HG03280 (cell line): ENCODE results near the gene SNAP29.
"Not testable (repeated sequence)": the region's sequence is repeated elsewhere in the genome, so short reads cannot be mapped to it uniquely, and the experiment has no call there.

Experiments used
- ATAC-seq: cut with Tn5 transposase; IDR thresholded peaks from one replicate; pipeline ENCODE4 v1.9.1; 2021; ENCODE audit warnings: mild to moderate bottlenecking, moderate library complexity; ENCODE audit not compliant: unreplicated experiment

Gene SNAP29

DNA sequence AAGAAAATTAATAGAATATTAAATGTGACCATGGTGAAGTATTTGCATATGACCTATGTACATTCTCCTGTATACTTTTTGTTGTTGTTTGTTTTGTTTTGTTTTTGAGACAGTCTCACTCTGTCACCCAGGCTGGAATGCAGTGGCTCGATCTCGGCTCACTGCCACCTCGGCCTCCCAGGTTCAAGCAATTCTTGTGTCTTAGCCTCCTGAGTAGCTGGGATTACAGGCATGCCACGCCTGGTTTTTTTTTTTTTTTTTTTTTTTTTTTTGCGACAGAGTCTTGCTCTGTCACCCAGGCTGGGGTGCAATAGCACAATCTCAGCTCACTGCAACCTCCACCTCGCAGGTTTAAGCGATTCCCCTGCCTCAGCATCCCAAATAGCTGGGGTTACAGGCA lies 38.9 kb downstream of the SNAP29 start:
- ATAC-seq, result not testable (repeated sequence)

DNA sequence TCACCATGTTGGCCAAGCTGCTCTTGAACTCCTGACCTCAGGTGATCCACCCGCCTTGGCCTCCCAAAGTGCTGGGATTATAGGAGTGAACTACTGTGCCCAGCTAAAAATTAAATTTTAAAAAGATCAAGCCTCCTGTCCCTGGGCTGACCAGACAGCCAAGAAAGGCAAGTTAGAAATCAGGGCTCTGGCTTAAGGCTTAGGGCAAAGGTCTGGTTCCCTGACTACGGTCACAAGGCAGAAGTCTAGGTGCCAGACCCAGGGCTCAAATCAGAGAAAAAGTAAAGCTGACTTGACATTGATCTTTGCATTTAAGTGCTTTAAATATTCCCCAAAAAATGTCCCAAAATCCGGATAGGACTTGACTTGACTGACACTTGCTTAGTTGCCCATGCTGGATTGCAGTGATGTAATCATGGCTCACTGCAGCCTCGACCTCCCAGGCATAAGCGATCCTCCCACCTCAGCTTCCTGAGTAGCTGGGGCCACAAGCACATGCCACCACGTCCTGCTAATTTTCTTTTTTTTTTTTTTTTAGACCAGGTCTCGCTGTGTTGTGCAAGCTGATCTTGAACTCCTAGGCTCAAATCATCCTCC lies 41.1 kb downstream of the SNAP29 start:
- ATAC-seq, result no peak

DNA sequence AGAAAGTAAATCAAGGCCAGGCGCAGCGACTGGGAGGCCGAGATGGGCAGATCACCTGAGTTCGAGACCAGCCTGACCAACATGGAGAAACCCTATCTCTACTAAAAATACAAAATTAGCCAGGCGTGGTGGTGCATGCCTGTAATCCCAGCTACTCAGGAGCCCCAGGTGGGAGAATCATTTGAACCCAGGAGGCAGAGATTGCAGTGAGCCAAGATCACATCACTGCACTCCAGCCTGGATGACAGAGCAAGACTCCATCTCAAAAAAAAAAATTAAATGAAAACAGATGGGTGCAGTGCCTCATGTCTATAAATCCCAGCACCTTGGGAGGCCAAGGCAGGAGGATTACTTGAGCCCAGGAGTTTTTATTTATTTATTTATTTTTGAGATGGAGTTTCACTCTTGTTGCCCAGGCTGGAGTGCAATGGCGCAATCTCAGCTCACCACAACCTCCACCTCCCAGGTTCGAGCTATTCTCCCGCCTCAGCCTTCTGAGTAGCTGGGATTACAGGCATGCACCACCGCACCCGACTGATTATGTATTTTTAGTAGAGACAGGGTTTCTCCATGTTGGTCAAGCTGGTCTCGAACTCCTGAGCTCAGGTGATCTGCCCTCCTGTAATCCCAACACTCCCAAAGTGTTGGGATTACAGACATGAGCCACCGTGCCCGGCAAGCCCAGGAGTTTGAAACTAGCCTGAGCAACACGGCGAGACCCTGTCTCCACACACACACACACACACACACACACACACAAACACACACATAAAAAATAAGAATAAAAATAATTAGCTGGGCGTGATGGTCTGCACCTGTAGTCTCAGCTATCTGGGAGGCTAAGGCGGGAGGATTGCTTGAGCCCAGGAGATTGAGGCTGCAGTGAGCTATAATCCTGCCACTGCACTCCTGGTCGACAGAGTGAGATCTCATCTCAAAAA lies 42.6 kb downstream of the SNAP29 start:
- ATAC-seq, result not testable (repeated sequence)

DNA sequence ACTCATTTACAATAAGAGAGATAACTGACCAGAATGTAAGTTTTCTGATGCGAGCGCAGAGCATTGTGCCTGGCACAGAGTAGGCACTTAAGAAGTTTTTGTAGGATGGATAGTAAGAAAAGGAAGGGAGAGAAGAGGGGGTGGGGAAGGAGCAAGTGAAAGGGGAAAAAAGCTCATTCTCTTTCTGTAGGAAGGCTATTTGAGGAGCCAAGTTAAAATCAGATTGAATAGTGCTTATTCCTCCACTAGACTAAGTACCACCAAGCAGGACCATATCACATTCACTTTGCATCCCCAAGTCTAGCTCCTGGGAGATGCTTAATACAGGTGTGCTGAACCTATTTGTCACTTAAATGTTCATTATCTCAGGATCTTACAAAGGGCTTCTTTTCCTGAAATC lies 44.3 kb downstream of the SNAP29 start:
- ATAC-seq, result no peak

DNA sequence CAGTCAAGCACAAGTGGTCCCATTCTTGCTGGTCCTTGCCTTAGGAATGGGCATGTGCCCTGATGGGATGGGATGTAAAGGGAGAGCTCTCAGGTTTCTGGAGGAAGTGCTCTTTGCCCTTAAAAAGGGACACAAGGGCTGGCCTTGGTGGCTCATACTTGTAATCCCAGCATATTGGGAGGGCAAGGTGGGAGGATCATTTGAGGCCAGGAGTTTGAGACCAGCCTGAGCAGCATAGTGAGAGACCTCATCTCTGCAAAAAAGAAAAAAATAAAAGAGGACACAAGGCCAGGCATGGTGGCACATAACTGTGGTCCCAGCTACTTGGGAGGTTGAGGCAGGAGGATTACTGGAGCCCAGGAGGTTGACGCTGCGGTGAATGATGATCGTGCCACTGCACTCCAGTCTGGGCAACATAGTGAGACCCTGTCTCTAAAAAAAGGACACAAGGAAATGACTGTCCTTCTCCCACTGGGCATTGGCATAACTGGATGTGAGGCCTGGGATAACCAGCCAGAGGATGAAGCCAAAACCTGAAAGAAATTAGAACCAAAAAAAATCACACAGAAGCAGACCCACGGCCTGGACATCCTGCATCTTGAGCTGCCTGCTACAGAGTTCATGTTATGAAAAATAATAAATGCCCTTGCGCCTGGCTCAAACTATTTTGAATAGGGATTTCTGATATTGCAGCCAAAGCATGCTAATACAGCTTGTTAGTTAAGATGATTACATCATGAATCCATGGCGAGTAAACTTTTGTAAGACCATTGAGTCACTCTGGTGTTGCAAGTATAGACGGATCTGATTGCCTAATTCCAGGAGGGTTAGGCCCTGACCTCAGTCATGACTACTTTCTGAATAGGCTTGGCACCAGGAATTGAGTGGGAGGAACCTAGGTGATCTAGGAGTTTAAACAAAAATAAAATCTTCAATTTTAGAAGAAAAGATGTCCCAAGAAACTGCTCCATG lies 45.5 kb downstream of the SNAP29 start:
- ATAC-seq, result no peak

DNA sequence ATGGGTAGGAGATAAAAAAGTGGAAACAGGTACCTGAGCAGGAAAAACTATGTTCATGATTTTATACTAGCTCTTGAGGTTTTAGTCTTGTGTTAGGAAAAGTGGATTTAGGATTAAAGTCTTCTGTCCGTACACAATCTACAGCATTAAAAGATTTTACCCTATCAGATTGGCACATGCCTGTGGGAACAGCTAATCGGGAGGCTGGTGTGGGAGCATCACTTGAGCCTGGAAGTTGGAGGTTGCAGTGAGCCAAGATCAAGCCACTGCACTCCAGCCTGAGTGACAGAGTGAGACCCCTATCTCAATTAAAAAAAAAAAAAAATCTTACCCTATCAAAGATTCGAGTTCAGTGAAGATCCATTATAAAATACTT lies 46.2 kb downstream of the SNAP29 start:
- no peak for ATAC-seq

DNA sequence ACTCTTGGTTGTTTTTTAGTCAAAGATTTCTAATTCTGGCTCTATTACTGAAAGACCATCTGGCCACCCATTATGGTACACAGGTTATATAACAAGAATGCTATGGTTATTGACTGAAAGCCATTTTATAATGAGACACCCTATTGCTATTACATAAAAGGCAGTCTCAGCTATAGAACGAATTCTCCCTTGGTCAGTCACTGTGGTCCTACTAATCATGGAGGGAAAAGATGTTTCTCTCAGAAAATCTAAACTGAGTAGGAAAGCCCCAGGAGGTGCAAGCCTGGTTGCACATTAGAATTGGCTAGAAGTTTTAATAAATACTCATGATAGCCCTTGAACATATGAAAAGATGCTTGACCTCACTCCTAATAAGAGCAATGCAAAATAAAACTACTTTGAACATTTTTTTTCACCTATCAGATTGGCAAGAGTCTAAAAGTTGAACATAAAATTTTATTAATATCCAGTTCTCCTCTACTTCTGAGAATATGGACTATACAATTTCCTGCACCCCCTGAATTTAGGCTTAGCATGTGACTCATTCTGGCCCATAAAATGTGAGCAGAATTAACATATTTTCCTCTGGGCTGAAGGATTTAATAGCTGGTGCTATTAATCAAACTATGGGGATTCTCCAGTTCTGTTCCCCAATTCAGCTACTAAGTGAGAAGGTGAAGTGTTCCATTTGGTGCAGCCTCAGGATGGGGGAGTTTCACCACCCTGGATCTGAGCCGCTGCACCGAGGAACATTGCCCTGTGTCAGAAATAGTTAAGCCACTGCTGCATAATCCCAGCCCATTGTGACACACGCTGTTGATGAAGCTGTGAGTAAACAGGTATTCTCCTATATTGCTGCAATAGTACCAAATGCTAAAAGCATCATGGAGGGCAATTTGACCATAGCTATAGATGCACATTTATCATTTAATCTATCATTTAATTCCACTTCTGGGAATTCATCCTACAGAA lies 46.9 kb downstream of the SNAP29 start:
- ATAC-seq, result no peak

DNA sequence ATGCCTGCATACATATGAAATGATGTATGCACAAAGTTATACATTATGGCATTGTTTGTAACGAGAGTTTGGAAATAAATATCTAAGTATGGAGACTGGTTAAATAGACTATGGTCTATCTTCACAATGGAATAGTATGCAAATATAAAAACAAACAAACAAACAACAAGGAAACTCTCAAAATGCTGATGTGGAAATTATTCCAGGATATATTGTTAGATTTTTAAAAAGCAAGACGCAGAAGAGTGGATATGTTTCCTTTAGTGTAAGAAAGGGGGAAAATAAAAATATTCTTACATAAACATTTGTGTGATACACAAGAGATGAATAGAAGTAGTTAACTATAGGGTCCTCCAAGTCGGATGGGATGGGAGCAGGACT lies 47.6 kb downstream of the SNAP29 start:
- no peak for ATAC-seq

DNA sequence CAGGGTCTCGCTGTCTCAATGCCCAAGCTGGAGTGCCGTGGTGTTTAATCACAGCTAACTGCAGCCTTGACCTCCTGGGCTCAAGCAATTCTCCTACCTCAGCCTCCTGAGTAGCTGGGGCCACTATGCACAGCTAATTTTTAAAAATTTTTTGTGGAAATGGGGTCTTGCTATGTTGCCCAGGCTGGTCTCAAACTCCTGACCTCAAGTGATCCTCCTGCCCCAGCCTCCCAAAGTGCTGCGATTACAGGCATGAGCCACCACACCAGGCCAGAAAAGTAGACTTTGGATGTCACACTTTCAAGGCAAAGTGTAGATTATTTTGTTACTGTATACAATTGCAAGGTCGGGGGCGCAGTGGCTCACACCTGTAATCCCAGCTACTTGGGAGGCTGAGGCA lies 49.9 kb downstream of the SNAP29 start:
- not testable (repeated sequence) for ATAC-seq

DNA sequence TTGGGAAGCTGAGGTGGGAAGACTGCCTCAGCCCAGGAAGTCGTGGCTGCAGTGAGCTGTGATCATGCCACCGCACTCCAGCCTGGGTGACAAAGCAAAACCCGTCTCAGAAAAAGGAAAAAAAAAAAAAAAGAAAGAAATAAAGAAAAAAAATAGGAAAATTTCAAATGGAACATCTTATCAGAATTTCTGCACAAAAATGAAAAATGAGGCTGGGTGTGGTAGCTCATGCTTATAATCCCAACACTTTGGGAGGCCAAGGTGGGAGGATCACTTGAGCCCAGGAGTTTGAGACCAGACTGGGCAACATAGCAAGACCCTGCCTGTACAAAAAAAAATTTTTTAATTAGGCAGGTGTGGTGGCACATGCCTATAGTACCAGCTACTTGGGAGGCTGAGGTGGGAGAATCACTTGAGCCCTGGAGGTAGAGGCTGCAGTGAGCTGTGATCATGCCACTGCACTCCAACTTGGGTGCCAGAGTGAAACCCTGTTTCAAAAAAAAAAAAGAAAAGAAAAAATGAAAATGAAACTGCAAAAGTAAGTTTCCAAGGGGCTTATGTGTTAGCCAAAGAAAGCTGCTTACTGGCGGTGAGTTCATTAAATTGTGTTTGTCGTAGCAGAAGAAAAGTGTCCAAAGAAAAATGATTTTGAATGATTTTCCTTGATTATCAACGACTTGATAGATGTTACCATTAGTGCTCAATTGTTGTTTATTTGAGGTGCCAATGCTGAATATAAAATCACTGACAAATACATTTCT lies 50.9 kb downstream of the SNAP29 start:
- ATAC-seq, result no peak

DNA sequence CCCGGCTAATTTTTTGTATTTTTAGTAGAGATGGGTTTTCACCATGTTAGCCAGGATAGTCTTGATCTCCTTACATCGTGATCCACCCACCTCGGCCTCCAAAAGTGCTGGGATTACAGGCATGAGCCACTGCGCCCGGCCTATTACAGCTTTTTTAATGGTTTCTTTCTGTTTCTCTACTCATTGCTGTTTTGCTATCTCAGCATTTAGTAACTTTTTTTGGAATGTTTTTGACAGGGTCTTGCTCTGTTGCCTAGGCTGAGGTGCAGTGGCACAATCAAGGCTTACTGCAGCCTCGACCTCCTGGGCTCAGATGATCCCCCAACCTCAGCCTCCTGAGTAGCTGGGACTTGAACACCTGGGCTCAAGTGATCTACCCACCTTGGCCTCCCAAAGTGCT lies 53.7 kb downstream of the SNAP29 start:
- no peak for ATAC-seq

DNA sequence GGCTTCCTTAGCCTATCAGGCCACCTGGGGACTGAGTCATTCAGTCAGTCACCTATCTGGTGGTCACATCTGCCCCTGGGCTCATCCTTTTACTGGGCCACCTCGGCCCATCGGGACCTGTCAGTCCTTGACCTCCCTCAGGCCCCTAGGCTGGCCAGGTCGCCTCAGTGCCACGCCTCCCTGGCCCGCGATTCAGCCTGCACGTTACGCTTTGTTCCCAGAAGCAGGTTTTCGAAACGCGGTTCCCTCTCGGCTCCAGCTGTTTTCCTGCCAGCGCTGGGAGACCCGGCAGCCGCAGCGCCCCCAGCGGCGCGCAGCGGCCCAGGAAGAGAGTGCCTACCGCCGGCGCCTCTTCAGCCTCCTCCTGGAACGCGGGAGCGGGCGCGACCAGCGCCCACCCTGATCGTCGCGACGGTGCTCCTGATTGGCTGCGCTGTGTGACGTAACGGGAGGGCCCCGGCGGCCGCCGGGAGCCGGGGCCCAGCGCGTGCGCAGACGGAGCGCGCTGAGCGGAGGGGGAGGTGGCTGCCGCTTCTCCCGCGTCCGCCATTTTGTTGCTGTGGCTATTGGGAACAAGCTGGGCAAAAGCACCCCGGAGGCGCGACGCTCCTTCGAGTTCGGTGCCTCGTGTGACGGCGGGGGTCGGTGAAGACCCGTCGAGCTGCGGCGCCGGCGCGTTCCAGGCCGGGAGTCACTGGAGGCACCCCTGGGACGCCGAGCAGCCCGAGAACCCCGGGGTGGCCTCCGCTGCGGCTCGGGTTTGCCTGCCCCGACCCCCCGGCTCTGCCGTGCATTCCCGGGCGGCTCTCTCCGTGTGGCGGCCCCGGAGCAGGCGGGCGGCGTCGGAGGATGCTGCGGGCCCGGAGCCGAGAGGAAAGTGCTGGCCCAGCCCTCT lies 58.4 kb downstream of the SNAP29 start, which contains the start of gene CRKL:
Gene CRKL (plus strand): TSS at position 492 of the 895 bp plus-strand sequence. CDS start 528 bp downstream, outside the sequence.
- ATAC-seq, result peak; percentile 95

DNA sequence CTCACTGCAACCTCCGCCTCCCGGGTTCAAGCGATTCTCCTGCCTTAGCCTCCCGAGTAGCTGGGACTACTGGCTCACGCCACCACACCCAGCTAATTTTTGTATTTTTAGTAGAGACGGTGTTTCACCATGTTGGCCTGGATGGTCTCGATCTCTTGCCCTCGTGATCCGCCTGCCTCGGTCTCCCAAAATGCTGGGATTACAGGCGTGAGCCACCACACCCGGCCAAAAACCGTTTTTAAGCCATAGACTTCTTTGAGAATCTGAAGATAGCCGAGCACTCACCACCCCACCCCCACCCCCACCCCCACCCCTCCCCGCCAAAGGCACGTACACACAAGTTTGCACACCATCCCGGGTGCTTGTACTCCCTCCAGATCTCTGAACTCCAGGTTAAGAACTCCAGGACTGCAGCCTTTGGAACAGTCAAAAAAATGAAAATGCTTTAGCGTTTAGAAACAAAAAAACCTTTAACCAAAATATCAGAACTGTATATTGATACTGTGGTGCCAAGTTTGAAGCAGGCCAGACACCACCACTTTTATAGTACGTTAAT lies 59.9 kb downstream of the SNAP29 start:
- ATAC-seq, result no peak

DNA sequence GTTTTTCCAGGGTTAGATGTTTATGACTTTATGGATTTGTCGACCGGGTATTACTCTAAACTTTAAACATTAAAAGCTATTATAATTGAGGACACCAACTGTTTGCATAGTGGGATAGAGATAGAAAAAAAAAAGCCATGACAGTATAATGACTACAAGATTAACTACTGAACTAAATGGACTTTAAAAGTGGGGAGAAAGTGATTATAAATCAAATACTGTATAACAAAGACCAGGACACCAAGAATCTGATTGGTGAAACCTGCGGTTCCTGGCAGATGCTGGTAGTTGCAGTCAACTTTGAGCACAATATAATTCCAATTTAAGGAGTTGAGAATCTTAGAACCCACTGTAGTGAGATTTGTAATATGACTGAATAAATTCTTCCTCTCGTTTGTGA lies 60.9 kb downstream of the SNAP29 start:
- no peak for ATAC-seq

DNA sequence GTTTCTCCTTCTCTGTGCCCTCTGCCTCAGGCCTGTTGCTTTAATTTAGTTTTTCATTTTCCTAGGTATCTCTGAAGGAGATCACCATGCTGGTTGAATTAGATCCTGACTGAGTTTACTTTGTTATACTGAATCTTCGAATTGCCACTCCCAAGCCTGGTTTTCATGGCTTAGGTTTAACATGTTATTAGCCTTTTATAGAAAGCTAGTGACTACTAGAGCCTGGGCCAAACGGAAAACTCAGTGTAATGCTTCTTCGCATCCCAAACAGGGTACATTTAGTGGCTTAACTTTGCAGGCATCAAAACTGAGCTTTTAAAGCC lies 62.0 kb downstream of the SNAP29 start:
- no peak for ATAC-seq

DNA sequence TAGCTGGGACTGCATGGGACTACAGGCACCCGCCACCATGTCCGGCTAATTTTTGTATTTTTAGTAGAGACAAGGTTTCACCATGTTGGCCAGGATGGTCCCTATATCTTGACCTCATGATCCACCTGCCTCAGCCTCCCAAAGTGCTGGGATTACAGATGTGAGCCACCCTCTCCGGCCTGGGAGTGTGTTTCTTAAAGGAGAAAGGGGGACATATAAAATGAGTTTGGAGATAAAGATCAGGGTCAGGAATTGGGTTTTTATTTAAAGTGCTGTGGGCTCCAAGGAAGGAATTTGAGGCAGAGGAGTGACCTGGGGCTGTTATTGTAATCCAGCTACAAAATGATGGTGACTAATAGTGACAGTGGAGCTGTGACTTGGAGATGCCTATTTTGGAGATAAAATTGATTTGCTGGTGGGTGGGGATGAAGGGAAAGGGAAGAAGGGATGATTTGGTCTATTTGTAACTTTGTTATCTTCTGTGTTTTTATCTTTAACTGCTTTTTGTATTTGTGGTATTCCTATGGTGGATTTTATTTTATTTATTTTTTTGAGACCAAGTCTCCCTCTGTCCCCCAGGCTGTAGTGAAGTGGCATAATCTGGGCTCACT lies 63.4 kb downstream of the SNAP29 start:
- ATAC-seq, result no peak

DNA sequence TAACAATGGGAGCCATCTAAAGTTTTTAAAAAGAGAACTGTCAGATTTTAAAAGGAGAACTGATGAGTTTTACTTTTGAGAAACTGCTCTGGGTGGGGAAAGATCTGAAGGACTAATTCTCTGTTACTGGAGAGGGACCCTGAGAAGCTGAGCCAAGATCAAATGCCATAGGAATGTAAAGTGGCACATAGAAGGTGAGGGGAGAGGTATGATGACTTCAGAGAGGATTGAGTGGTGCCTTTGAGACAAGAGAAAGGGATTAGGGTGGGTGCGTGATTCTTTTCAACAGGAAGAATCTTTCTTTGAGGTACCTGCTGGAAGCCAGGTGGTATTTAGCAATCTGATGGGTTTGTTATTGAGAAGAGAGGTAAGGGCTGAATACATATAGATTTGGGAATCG lies 67.4 kb downstream of the SNAP29 start:
- ATAC-seq, result no peak
